Activated CD8-positive, alpha-beta memory T cell treated with anti-CD3 and anti-CD28 coated beads for 48 hours (primary cell): Measurements from ENCODE around the gene ADGRB3.
"Not testable (repeated sequence)": the region's sequence is repeated elsewhere in the genome, so short reads cannot be mapped to it uniquely, and the experiment has no call there.

Experiments used
- DNase-seq, 3 experiments: peaks; one replicate each; pipeline ENCODE4 v3.0.0-alpha.2; 2020; ENCODE audit warnings: low read depth in 2 of 3, low spot score in 2 of 3

The ADGRB3 gene

DNA sequence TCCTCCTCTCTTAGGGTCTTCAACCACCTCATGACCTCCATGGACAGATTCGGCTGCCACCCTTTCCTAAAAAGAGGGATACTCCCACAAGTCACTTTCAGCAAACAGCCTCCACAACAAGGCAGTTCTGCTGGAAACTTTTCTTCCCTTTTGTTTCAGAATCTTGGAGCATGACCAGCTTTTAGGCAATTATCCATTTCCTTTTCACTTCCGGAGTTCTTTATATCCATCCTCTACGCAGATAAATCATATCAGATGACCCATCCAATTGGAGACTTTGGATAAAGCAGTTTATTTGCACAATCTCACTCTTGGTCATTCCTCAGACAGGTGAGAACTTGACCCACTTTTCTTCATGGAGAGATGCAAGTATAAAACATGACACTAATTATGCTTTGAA is 763.2 kb downstream of the ADGRB3 start:
- DNase-seq, result no peak

DNA sequence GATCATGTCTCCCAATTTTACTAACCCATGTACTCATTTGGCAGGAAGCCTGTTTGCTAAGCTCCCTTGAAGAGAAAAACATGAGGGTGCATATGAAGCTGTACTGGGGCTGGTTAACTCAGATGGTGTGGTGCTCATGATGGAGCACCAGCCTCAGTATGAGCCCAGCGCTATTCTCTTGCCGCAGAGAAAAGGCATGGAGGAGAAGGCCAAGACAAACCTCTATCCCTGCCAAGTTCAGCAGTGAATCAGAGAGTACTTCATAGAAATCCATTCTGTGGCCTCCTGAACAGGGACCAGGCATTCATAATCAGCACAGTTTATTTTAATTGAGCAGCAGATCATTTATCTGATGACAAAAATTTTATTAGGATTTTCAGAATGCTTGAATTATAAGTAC is 763.6 kb downstream of the ADGRB3 start:
- DNase-seq, result no peak

DNA sequence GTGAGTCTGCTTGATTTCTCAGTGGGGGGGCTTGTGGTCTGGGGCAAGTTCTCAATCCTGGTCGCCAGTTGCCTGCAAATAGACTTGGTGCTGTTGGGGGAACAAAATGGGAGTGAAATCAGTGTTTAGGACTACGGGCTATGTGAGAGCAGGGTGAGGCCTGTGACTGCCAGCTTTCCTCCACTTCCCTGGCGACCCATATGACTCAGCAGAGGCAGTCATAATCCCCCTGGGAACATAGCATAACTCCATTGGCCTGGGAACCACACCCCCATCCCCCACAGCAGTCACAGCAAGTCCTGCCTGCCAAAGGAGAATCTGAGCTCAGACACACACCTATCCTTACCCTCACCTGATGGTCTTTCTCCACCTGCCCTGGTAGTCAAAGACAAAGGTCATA is 773.8 kb downstream of the ADGRB3 start:
- DNase-seq, result no peak

DNA sequence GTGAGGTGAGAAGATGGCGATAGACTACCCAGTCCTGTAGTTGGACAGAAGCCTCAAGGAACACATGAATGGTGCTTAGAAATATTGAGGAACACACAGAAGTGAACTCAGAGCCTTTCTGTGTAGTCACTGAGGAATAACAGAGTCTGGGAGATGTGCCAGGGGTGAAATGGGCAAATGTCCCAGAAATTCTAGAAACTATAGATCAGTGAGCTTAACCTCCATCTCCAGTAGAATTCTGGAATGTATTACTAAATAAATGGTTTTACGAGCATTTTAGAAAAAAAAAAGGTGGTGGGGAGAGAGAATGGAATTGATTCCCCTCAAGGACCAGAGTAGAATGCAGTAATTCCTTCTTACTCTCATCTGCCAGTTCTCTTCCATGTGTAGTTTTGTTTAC is 781.7 kb downstream of the ADGRB3 start:
- DNase-seq, result no peak

DNA sequence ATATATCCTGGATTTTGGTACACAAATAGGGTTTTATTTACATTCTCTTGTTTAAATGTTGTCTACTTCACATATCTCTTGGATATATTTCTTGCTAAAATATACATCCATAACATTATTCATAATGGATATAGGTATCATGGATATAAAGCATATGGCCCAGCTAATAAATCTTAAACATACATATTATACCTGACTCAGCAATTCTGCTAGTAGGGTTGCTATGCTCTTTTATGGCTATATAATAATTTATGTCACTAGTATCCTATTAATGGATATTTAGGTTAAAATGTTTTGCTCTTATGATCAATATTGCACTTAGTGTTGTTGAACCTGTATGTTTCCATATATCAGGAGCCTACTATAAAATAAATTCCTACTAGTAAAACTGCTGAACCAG is 786.2 kb downstream of the ADGRB3 start:
- DNase-seq, result no peak

DNA sequence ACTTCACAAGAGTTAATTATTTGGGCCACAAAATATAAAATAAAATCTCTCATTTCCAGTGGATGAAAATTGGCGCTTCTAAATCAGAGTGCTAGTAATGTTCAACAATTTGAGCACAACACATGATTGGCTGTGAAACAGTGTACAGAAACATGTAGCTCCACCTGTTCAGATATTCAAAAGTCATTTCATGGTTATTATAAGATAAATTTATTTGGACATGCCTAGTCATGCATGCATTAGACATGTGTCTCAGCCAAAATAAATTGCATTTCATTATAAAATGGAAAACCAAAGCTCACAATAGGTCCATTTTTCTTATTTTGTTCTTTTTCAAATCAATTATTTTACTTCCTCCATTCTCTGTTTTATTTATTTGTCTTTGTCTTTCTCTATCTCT is 786.9 kb downstream of the ADGRB3 start:
- no peak for DNase-seq

DNA sequence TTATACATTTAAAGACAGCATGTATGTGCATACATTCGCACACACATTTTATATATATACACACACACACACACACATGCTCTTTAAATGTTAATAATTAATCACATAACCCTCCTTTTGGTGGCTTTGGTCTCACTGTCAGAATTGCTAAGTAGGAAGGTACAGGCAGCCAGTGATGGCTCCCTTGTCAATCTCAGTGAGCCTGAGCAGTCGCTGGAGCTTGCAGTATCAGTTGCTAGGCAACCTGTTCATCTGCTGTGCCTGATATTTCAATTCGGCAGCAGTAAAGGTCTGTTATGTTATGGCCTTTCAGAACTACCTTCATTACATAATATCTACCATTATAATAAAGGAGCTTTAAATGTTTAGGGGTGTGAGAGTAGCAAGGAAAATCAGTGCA is 787.4 kb downstream of the ADGRB3 start:
- no peak for DNase-seq

DNA sequence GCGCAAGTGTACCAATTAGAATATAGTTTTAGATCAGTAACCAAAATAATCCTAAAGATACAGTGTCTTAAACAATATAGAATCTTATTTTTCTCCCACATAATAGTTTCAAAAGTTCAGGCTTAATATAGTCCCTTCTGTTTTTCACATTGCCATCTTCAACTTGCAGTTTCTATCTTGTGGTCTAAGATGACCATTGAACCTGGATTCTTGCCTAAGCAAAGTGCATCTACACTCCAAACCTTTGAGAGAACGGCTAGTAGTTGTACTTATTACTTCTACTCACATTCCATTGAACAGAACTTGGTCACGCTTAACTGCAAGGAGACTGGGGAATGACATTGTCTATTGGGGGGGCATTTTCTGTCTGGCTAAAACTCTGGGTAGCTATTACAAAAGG is 788.7 kb downstream of the ADGRB3 start:
- DNase-seq, result no peak

DNA sequence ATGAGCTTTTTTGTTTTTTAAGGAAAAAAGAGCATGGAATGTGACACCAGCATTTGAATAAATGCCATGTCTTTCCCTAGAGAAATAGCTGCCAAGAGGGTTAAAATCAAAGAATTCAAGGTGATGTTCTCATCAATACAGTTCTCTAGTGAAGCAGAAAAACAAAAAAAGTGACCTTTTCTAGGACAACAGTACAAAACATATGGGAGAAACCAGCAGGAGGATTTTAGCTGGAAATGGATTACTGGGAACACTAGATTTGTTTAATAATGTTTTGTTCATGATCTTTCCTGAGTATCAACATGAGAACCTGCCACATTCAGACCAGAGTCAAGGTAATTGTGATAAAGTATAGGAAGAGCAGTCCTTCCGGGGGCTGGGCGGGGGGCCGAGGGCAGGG is 789.5 kb downstream of the ADGRB3 start:
- DNase-seq, result no peak

DNA sequence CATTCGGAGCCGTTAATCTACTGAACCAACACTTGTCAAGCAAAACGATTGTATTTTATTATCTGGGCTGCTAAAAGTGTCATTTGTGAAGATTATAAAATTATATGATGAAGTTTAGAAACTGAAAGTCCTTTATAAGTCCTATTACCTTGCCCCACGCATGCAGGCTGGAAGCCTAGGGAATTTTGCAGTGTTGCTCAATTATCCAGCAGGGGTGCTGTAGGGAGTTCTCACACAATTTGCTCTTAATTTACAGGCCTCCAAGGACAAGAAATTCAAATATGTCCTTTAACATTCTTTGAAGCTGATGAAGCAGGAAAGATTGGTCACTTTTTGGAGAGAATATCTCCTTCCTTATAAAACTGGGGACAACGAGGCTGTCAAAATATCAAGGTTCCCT is 792.8 kb downstream of the ADGRB3 start:
- DNase-seq, result no peak

DNA sequence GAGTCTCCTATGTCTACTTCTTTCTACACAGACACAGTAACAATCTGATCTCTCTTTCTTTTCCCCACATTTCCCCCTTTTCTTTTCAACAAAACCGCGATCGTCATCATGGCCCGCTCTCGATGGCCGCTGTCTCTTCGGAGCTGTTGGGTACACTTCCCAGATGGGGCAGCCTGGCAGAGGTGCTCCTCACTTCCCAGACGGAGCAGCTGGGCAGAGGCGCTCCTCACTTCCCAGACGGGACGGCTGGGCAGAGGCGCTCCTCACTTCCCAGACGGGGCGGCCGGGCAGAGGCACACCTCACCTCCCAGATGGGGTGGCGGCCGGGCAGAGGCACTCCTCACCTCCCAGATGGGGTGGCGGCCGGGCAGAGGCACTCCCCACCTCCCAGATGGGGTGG is 797.1 kb downstream of the ADGRB3 start:
- DNase-seq, result not testable (repeated sequence)

DNA sequence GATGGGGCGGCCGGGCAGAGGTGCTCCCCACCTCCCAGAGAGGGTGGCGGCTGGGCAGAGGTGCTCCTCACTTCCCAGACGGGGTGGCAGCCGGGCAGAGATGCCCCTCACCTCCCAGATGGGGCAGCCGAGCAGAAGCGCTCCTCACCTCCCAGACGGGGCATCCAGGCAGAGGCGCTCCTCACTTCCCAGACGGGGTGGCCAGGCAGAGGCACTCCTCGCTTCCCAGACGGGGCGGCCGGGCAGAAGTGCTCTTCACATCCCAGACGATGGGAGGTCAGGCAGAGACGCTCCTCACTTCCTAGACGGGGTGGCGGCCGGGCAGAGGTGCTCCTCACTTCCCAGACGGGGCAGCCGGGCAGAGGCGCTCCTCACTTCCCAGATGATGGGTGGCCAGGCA is 798.0 kb downstream of the ADGRB3 start:
- not testable (repeated sequence) for DNase-seq

DNA sequence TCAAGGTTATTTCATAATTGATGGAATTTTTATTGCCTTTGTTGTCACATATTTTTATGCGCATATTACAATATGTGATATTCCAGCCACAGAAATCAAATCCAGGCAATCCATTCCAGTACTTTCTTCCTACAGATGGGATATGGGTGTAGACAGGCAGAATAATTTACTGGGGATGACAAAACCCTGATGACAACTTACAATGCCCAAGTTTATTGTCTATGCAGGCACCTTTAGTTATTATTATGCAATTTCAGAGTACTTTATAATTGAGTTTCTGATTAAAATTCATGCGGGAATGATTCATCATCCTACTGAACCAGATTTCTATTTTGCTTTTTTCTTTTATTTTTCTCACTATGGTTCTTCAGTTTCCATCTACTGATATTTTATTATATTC is 803.0 kb downstream of the ADGRB3 start:
- no peak for DNase-seq
